Dendritic cell treated with granulocyte-macrophage colony-stimulating factor and Interleukin-4, amounts not matched to agents 40 ng/mL and 50 ng/mL, for 4 days (primary cell): ENCODE data around the gene PRELID2.
"Not testable (repeated sequence)": the region's sequence is repeated elsewhere in the genome, so short reads cannot be mapped to it uniquely, and the experiment has no call there.

Experiments used
- H3K27ac Mint-ChIP-seq: one replicate; pipeline ENCODE4 v1.8.0; 2022; ENCODE audit warnings: mild to moderate bottlenecking, mixed read lengths
- H3K27me3 Mint-ChIP-seq: one replicate; pipeline ENCODE4 v1.8.0; 2022; ENCODE audit warnings: mild to moderate bottlenecking, mixed read lengths
- H3K36me3 Mint-ChIP-seq: one replicate; pipeline ENCODE4 v1.8.0; 2022; ENCODE audit warnings: low read depth, mixed read lengths
- H3K4me1 Mint-ChIP-seq: one replicate; pipeline ENCODE4 v1.8.0; 2022; ENCODE audit warnings: low read depth, mixed read lengths
- H3K4me3 Mint-ChIP-seq: one replicate; pipeline ENCODE4 v1.8.0; 2022; ENCODE audit warnings: mild to moderate bottlenecking, moderate library complexity, mixed read lengths
- H3K9me3 Mint-ChIP-seq: one replicate; pipeline ENCODE4 v1.8.0; 2022; ENCODE audit warnings: mixed read lengths
- intact Hi-C: fragments of 100-400 bp; cut with micrococcal nuclease; formaldehyde crosslinking; loops from one replicate; pipeline ENCODE4 v1.15.0; 2022

PRELID2 gene

DNA sequence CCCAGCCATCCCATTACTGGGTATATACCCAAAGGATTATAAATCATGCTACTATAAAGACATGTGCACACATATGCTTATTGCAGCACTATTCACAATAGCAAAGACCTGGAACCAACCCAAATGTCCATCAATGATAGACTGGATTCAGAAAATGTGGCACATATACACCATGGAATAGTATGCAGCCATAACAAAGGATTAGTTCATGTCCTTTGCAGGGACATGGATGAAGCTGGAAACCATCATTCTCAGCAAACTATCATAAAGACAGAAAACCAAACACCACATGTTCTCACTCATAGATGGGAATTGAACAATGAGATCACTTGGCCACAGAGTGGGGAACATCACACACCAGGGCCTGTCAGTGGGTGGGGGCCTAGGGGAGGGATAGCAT lies 36.6 kb downstream of the PRELID2 start:
- H3K36me3 Mint-ChIP-seq, H3K27me3 Mint-ChIP-seq, intact Hi-C loops: not testable (repeated sequence)

GRCh38 chr5:145797336-145797735 lies 37.8 kb downstream of the PRELID2 start:
- Mint-ChIP-seq H3K4me1 (no peaks in the 10 kb centered on the region), H3K4me3 (no peak overlapping the region), H3K27me3 (no peaks in the 10 kb centered on the region), H3K9me3 (no peaks in the 10 kb centered on the region), H3K27ac (no peak overlapping the region), H3K36me3 (no peaks in the 10 kb centered on the region)
- intact Hi-C loops = no loop called here

More for the DNA sequence above, 36.6 kb downstream of the PRELID2 start:
- not testable (repeated sequence) for H3K4me3 Mint-ChIP-seq, H3K27ac Mint-ChIP-seq, H3K4me1 Mint-ChIP-seq, H3K9me3 Mint-ChIP-seq

- Mint-ChIP-seq H3K27me3 (no peaks in the 10 kb centered on the region), H3K4me1 (no peaks in the 10 kb centered on the region), H3K9me3 (no peaks in the 10 kb centered on the region), H3K27ac (no peak overlapping the region), H3K36me3 (no peaks in the 10 kb centered on the region), H3K4me3 (no peak overlapping the region)
- intact Hi-C loops = no loop called here
Measured at GRCh38 chr5:145796318-145796717, 38.8 kb downstream of the PRELID2 start.

- Mint-ChIP-seq H3K9me3 (no peaks in the 10 kb centered on the region), H3K4me3 (no peak overlapping the region), H3K4me1 (no peaks in the 10 kb centered on the region), H3K27ac (no peak overlapping the region), H3K36me3 (no peaks in the 10 kb centered on the region), H3K27me3 (no peaks in the 10 kb centered on the region)
- intact Hi-C loops = no loop called here
Measured at GRCh38 chr5:145793574-145793973, 41.6 kb downstream of the PRELID2 start.

DNA sequence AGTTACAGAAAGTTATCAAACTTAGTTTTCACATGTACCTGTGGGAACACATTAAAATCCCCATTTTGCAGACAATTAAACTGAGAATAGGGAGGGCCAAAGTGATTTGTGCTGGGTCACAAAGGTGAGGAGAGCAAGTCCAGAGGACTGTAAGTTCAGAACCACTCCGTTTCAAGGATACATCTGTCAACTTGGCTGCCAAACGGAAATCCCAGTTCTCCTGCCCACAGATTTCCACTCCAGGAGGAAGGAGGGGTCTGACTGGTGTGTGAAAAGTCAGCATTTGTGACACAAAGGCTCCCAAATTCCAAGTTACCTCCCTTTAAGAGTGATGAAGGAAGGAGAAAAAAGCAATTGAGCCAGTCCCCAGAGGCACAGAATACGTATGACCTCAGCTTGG lies 42.3 kb downstream of the PRELID2 start:
- Mint-ChIP-seq H3K4me1 (no peaks in the 10 kb centered on the region), H3K9me3 (no peaks in the 10 kb centered on the region), H3K27me3 (no peaks in the 10 kb centered on the region), H3K4me3 (no peak overlapping the region), H3K27ac (no peak overlapping the region), H3K36me3 (no peaks in the 10 kb centered on the region)
- intact Hi-C loops = no loop called here

DNA sequence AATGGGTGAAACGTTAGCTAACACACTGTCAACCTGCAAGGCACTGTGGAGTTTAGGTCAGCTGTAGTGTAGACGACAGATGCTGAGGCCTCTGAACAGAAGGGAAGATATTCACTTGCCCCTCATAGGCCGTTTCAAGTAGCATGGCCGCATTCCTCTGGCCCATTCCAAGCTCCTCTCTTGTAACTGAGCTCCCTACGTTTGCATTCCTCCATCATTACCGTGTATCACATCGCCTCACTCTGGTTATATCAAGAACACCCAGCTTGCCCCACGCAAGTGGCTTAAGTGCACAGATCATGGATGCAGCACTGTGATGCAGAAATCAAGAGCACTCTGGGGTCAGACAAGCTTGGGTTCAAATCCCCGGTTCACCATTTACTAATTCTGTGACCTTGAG lies 43.3 kb downstream of the PRELID2 start:
- H3K36me3 Mint-ChIP-seq = no peaks in the 10 kb centered on the region
- H3K27ac Mint-ChIP-seq = no peak overlapping the region
- no peak overlapping the region for H3K4me3 Mint-ChIP-seq
- H3K27me3 Mint-ChIP-seq = no peaks in the 10 kb centered on the region
- no peaks in the 10 kb centered on the region for H3K4me1 Mint-ChIP-seq
- intact Hi-C loops = no loop called here
- no peaks in the 10 kb centered on the region for H3K9me3 Mint-ChIP-seq

- Mint-ChIP-seq H3K27ac (no peak overlapping the region), H3K27me3 (no peaks in the 10 kb centered on the region), H3K4me1 (no peaks in the 10 kb centered on the region), H3K4me3 (no peak overlapping the region), H3K9me3 (no peaks in the 10 kb centered on the region), H3K36me3 (no peaks in the 10 kb centered on the region)
- intact Hi-C loops = no loop called here
Measured at GRCh38 chr5:145787996-145788395, 47.1 kb downstream of the PRELID2 start.

DNA sequence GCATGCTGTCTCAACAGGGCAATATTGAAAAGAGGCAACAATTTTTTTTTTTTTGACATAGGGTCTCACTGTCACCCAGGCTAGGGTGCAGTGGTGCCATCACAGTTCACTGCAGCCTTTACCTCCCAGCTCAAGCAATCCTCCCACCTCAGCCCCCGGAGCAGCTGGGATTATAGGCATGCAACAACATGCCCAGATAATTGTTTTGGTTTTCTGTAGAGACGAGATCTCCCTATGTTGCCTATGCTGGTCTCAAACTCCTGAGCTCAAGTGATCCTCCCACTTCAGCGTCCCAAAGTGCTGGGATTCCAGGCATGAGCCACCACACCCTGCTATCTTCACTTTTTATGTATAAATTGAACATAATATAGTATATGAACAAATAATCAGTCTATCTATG lies 47.6 kb downstream of the PRELID2 start:
- Mint-ChIP-seq H3K4me3 (no peak overlapping the region), H3K27me3 (no peaks in the 10 kb centered on the region), H3K4me1 (no peaks in the 10 kb centered on the region), H3K36me3 (no peaks in the 10 kb centered on the region), H3K27ac (no peak overlapping the region), H3K9me3 (no peaks in the 10 kb centered on the region)
- intact Hi-C loops = no loop called here

- Mint-ChIP-seq H3K36me3 (no peaks in the 10 kb centered on the region), H3K27me3 (no peaks in the 10 kb centered on the region), H3K27ac (no peak overlapping the region), H3K4me1 (no peaks in the 10 kb centered on the region), H3K4me3 (no peak overlapping the region), H3K9me3 (no peaks in the 10 kb centered on the region)
- intact Hi-C loops = no loop called here
Measured at GRCh38 chr5:145787001-145787400, 48.1 kb downstream of the PRELID2 start.

- intact Hi-C loops = no loop called here
- H3K27ac Mint-ChIP-seq = no peak overlapping the region
- H3K4me1 Mint-ChIP-seq = no peaks in the 10 kb centered on the region
- no peaks in the 10 kb centered on the region for H3K27me3 Mint-ChIP-seq
- no peak overlapping the region for H3K4me3 Mint-ChIP-seq
- no peaks in the 10 kb centered on the region for H3K9me3 Mint-ChIP-seq
- no peaks in the 10 kb centered on the region for H3K36me3 Mint-ChIP-seq
Measured at GRCh38 chr5:145780982-145781381, 54.2 kb downstream of the PRELID2 start.

GRCh38 chr5:145778144-145778900 lies 56.8 kb downstream of the PRELID2 start:
- no peaks in the 10 kb centered on the region for H3K27me3 Mint-ChIP-seq
- intact Hi-C loops = no loop called here
- no peaks in the 10 kb centered on the region for H3K4me1 Mint-ChIP-seq
- no peaks in the 10 kb centered on the region for H3K36me3 Mint-ChIP-seq
- H3K9me3 Mint-ChIP-seq = no peaks in the 10 kb centered on the region
- H3K4me3 Mint-ChIP-seq = no peak overlapping the region
- no peak overlapping the region for H3K27ac Mint-ChIP-seq

- H3K36me3 Mint-ChIP-seq = no peaks in the 10 kb centered on the region
- no peaks in the 10 kb centered on the region for H3K27me3 Mint-ChIP-seq
- H3K27ac Mint-ChIP-seq = no peak overlapping the region
- intact Hi-C loops = no loop called here
- H3K4me1 Mint-ChIP-seq = no peaks in the 10 kb centered on the region
- H3K9me3 Mint-ChIP-seq = no peaks in the 10 kb centered on the region
- no peak overlapping the region for H3K4me3 Mint-ChIP-seq
Measured at GRCh38 chr5:145777445-145778063, 57.6 kb downstream of the PRELID2 start.

DNA sequence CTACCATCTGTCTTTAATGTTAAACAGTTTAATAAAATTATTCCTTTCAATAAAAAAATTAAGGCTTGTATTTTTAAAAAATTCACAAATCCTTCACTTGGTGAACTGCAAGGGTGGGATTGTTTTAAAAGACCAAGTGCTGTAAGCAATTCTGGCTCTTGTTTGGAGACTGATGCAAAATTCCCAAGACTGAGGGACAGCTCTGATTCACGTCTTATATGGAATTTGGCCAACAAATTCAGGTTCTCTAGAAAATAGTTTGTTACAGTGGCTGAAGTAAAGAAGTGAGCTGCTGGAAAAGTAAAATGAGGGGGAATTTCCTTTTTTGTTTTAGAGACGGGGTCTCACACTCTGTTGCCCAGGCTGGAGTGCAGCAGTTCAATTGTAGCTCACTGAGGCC lies 58.3 kb downstream of the PRELID2 start:
- Mint-ChIP-seq H3K4me3 (no peak overlapping the region), H3K4me1 (no peaks in the 10 kb centered on the region), H3K27me3 (no peaks in the 10 kb centered on the region), H3K27ac (no peak overlapping the region), H3K9me3 (no peaks in the 10 kb centered on the region), H3K36me3 (no peaks in the 10 kb centered on the region)
- intact Hi-C loops = no loop called here

DNA sequence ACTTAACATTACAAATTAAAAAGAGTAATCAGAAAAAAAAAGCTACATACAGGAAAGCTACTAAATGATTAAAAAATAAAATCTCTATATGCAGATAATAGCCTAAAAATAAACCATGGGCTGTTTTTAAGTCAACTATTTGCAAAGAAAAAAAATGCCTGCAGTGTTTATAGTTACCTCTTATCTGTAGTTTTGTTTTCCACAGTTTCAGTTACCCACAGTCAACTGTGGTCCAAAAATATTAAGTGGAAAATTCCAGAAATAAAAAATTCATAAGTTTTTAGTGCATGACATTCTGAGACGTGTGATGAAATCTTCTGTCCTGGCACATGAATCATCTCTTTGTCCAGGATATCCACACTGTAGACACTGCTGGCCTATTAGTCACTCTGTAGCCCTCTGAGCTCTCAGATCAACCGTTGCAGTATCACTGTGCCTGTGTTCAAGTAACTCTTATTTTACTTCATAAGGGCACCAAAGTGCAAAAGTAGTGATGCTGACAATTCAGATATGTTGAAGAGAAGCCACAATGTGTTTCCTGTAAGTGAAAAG lies 59.2 kb downstream of the PRELID2 start:
- Mint-ChIP-seq H3K27me3 (no peaks in the 10 kb centered on the region), H3K27ac (no peak overlapping the region), H3K4me3 (no peak overlapping the region), H3K9me3 (no peaks in the 10 kb centered on the region), H3K4me1 (no peaks in the 10 kb centered on the region), H3K36me3 (no peaks in the 10 kb centered on the region)
- intact Hi-C loops = no loop called here

GRCh38 chr5:145775411-145775810 lies 59.7 kb downstream of the PRELID2 start:
- no peak overlapping the region for H3K27ac Mint-ChIP-seq
- H3K4me3 Mint-ChIP-seq = no peak overlapping the region
- H3K9me3 Mint-ChIP-seq = no peaks in the 10 kb centered on the region
- H3K4me1 Mint-ChIP-seq = no peaks in the 10 kb centered on the region
- H3K36me3 Mint-ChIP-seq = no peaks in the 10 kb centered on the region
- intact Hi-C loops = no loop called here
- H3K27me3 Mint-ChIP-seq = no peaks in the 10 kb centered on the region
